GM12801 (cell line): ENCODE results near the gene UBE2C.

ENCODE experiments used
- CTCF ChIP-seq: IDR thresholded peaks from one replicate; pipeline ENCODE4 v1.5.1; 2011; ENCODE audit warnings: control low read depth; ENCODE audit not compliant: insufficient read length; ENCODE audit errors: extremely low read depth

UBE2C gene

GRCh38 chr20:45850926-45851325 lies 38.5 kb downstream of the UBE2C start:
- no peak for TF ChIP-seq CTCF

GRCh38 chr20:45851501-45851900 lies 39.1 kb downstream of the UBE2C start:
- no peak for TF ChIP-seq CTCF

- TF ChIP-seq CTCF: no peak
Observed at GRCh38 chr20:45852326-45852725, 39.9 kb downstream of the UBE2C start.

- no peak for TF ChIP-seq CTCF
Observed at GRCh38 chr20:45853484-45853883, 41.0 kb downstream of the UBE2C start.

- TF ChIP-seq CTCF: no peak
Observed at GRCh38 chr20:45857114-45857881, 44.9 kb downstream of the UBE2C start, which contains the start of the genes ACOT8 and ZSWIM3. Gene ACOT8, minus strand, starts transcription at chr20:45857392. Its CDS starts 77 bp downstream, at chr20:45857315. Gene ZSWIM3, plus strand, starts transcription at chr20:45857614. Its CDS starts 212 bp downstream, at chr20:45857826.

- no peak for TF ChIP-seq CTCF
Observed at GRCh38 chr20:45857882-45858216, 45.4 kb downstream of the UBE2C start.

GRCh38 chr20:45859916-45860315 lies 47.5 kb downstream of the UBE2C start:
- no peak for TF ChIP-seq CTCF
